ENCODE results near the gene CARD19.
A peak's percentile ranks its signal among the peaks of the same experiment; 100 is the strongest.

The CARD19 gene

GRCh38 chr9:93121316-93122241 lies 25.6 kb downstream of the CARD19 start:
- DNase-seq: no peak

DNA sequence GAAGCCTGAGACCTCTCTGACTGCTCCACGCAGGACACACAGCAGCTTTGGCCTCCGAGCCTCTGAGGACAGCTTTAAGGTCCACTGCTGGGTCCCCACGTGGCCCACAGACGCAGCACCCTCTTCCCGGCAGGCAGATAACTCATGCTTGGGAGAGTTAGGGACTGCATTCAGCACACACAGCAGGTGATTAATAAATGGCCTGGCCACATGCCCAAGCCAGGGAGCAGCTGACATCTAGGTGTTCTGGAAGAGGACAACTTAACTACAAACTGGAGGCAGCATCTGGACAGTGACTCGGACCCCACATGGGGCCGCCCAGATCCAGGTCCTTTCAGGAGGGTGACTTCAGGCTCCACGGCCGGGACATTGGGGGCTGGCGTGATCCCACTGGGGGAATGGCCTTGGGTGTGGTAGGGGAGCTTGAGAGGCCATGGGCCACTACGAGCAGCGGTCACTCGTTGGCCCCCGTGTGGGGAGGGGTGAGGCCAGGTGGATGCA lies 26.8 kb downstream of the CARD19 start:
- DNase-seq: no peak

GRCh38 chr9:93123561-93124283 lies 27.7 kb downstream of the CARD19 start:
- no peak for DNase-seq

DNA sequence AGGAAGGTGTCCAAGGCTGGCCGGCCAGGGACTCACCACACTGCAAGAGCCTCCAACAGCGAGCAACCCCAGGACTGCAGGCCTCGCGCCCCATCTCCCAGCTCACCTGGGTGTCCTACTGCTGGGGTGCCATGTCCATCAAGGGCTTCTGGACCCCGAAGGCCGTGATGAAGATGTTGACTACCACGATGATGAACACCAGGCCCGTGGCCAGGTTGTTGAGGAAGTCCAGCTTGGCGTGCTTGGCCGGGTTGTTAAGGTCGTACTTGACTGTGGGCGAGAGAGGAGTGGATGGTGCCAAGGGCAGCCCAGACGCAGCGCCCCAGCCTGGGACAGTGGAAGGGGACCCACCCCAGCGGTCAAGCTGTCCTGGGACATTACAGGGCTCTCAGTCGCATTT lies 28.8 kb downstream of the CARD19 start:
- DNase-seq: no peak

- DNase-seq: no peak
Observed at GRCh38 chr9:93125331-93125894, 29.4 kb downstream of the CARD19 start.

DNA sequence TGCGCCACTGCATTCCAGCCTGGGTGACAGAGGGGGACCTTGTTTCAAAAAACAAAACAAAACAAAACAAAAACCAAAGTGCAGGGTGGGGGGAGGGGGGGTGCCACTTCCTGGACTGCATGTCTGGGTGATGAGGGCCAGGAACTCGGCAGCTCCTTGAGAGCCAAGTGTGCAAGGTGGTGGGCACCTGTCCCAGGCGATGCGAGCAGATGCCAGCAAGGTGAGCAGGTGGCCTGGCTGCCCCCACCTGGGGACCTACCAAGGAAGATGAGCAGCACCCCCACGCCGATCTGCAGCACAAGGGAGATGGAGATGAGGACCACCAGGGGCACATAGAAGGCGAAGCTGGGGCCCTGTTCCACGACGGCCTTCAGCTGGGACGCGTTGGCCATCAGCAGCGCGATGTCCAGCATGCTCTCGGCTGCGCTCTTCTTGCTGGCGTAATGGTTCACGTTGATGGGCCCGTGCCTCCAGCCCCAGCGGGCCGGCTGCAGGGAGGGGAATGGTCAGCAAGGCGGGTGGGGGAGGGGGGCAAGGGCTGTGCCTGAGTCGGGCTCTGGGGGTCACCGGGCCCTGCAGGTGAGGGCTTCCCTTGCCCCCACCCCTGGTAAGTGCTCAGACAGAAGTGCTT lies 30.2 kb downstream of the CARD19 start:
- no peak for DNase-seq

DNA sequence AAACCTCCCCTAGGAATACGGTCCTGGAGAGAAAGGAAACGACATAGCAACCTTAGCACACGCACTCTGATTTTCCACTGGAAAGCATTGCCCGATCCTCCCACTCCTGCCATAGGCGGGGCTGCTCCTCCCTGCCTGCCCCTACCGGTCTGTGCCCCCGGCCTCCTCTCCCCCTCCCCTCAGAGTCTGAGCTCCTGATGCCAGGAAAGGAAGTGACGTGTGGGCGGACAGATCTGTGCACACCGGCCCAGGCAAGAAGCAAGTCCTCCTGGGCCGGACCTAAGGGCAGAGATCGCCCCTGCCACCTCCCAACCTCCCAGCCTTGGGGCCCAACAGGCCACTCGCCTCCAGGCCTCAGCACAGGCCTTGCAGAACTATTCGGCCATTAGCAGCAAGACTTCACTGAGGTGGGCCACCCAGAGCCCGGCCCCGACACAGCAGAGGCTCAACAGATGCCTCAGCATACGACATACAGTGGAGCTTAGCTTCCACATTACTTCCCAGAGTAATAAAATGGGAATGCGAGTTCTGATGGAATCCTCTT lies 30.9 kb downstream of the CARD19 start:
- DNase-seq: peak; percentile 75 to 91

DNA sequence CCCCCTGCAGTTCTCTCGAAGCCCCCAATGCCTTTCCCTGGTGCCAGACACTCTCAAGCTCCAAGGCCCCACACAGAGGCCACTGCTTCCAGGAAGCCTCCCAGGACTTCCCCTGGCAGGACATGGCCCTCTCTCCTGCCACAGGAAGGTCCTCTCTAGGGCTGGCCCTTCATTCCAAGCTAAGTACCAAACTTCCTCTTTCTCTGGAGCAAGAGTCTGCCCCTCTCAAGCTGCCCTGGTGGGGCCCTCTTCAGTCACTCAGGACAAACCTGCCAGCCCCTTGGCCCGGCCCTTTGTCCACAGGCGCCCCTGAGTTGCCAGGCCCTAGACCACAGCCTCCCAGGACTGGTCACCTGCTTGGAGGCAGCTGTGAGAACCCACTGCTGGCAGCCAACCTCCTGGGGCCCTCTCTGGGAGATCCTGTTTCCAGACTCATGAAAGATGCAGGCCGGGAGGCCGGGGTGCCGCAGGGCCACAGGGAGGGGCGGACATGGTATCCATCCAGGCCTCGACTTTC lies 31.4 kb downstream of the CARD19 start:
- DNase-seq: no peak

- DNase-seq: no peak
Observed at GRCh38 chr9:93128011-93128714, 32.1 kb downstream of the CARD19 start.

- no peak for DNase-seq
Observed at GRCh38 chr9:93128715-93129224, 32.8 kb downstream of the CARD19 start.

- no peak for DNase-seq
Observed at GRCh38 chr9:93129286-93129685, 33.3 kb downstream of the CARD19 start.

DNA sequence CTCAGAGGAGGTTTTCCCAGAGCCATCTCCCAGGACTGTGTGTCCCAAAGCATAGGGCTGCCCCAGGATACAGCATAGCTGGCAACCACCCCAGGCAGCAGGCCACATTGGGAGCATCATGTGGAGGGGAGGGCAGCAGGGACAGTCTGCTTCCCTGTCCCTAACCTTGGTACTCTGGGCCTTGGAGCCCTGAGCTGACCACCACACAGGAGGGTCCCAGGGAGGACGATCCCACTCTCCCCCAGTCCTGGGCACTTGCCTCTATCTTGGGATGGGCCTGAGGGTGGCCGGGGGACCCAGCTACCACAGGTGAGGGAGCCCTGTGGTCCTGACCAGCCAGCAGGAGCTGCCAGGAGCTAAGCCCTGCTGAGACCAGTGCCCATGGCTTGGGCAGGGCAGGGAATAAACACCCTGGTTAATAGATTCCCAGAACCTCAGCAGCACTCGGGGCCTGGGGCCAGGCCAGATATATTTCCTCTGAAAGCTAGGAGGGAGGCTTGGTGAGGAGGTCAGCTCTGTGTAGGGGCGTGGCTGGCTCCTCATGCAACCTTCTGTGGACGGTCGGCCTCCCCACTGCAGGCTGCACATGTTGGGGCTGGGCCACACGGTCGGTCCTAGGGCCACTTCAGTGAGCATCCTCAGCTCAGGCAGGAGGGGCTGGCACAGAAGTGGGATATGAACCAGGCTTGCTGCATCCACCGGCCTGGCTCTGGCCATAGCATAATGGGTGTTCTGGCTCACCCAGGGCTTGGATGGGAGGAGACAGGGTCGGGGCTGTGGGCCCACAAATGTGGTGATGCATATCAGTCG lies 33.9 kb downstream of the CARD19 start:
- DNase-seq: no peak

GRCh38 chr9:93130861-93131481 lies 35.0 kb downstream of the CARD19 start:
- no peak for DNase-seq

- DNase-seq: no peak
Observed at GRCh38 chr9:93131599-93132286, 35.7 kb downstream of the CARD19 start.

DNA sequence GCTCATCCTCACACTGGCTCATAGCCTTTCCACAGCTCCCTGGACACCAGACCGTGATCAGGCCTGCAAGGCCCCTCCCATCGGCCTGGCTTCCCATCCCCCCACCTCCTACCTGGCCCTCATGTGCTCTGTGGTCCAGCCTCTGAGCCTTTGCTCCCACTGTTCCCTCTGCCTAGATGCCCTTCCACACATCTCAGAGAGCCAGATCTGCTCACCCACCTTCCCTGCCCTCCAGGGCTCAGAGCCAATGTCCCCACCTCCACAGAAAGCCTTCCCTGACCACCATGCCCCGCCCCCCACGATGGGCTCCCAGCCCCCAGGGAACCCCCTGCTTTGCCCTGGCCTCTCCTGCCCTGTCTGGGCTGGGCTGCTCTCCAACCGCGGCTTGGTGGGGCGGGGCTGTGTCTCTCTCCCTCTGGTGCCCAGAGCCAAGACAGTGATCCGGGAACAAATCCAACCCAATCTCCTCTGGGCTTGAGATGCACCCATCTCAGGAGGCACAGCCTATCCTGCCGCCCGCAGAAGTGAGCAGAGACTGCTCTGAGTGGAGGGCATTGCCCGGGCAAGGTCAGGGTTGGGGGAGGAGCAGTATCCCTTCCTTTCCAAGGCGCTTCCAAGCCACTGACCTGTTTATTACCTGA lies 36.4 kb downstream of the CARD19 start:
- DNase-seq: no peak

DNA sequence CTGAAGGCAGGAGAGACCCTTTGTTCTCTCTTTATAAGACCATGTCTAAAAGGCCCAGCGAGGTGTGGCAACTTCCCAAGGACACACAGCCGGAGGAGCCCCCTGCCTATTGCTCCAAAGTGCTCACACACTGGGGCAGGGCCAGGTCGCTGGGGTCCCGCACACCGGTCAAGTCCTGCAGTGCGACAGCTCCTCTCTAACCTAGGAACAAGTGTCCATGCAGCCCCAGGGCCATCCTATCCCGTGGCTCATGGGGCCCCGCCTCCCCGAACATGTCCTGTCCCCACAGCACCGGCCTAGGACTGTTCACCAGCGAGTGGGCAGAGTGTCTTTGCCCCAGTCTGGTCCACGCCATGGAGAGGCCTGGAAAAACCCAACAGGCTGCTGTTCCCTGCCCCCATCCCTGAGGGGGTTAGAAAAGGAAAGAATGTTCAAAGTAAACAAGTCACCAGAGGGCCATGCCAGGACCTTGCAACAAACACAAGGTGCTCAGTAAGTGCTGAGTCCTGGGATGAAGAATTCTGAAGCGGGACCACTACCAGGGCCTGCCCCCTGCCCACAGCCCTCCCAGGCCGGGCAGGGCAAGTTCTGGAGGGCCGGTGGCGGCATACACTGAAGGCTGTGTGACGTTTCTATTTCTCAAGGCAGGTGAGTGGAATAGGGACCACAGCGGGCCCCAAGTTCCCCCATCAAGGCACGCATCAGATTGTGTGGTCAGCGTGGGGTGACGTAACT lies 37.1 kb downstream of the CARD19 start:
- no peak for DNase-seq

- peak in 1 of 2 experiments; percentile 54 for DNase-seq
Observed at GRCh38 chr9:93133681-93134014, 37.6 kb downstream of the CARD19 start.

DNA sequence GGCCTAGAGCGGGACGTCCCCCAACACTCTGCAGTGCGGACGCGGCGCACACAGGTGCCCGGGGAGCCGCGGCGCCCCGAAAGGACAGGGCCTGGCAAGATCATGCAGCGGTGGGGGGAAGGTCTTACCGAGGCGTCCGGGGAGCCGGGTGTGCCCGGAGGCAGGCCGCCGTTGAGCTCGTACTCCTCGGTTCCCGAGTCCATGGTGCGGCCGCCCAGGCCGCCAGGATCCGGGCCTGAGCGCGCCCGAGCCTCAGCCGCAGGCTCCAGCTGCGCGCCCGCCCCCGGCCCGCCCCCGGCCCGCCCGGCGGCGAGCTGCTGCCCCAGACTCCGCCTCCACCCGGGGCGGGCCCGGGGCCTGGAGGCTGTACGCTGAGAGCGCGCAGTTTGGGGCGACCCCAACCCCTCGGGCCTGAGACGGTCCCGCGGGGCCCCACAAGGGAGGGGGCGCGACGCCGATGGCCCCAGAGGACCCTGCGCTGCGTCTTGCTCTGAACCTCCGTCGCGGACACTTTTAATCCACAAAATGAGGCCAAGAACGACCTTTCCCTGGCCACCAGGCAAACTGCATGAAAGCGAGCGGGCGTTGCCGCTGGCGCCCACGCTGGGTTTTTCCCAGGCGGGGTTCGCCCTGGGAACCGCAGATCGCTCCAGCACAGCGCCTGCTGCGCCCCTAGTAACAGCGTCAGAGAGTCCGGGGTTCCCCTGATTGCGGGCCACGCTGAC lies 38.2 kb downstream of the CARD19 start, which contains the start of gene NINJ1:
TSS of gene NINJ1 (minus strand) at position 237 of the 725 bp plus-strand sequence. CDS start at position 203, 34 bp downstream.
- peak; percentile 30 to 71 for DNase-seq
